ENCODE results near the gene SIL1.
"Not testable (repeated sequence)": the region's sequence is repeated elsewhere in the genome, so short reads cannot be mapped to it uniquely, and the experiment has no call there.

SIL1 gene

GRCh38 chr5:139204196-139204595 lies 6.0 kb upstream of the SIL1 start:
- DNase-seq (ENCODE audit: low read depth): no peak
- H3K4me3 ChIP-seq (ENCODE audit: low read depth, low read length): no peak overlapping the region
- TF ChIP-seq, protein P1, sequence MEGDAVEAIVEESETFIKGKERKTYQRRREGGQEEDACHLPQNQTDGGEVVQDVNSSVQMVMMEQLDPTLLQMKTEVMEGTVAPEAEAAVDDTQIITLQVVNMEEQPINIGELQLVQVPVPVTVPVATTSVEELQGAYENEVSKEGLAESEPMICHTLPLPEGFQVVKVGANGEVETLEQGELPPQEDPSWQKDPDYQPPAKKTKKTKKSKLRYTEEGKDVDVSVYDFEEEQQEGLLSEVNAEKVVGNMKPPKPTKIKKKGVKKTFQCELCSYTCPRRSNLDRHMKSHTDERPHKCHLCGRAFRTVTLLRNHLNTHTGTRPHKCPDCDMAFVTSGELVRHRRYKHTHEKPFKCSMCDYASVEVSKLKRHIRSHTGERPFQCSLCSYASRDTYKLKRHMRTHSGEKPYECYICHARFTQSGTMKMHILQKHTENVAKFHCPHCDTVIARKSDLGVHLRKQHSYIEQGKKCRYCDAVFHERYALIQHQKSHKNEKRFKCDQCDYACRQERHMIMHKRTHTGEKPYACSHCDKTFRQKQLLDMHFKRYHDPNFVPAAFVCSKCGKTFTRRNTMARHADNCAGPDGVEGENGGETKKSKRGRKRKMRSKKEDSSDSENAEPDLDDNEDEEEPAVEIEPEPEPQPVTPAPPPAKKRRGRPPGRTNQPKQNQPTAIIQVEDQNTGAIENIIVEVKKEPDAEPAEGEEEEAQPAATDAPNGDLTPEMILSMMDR (conservative IDR thresholded peaks at IDR 0.05; ENCODE audit: low read depth, low read length): no peak

GRCh38 chr5:139199321-139199720 lies 1.2 kb upstream of the SIL1 start:
- no peak for DNase-seq (ENCODE audit: low read depth)
- TF ChIP-seq, protein P1 (conservative IDR thresholded peaks at IDR 0.05; ENCODE audit: low read depth, low read length): no peak
- no peak overlapping the region for H3K4me3 ChIP-seq (ENCODE audit: low read depth, low read length)

GRCh38 chr5:139196296-139196956 lies 1.7 kb downstream of the SIL1 start:
- TF ChIP-seq, protein P1 (conservative IDR thresholded peaks at IDR 0.05; ENCODE audit: low read depth, low read length): no peak
- no peak for DNase-seq (ENCODE audit: low read depth)
- H3K4me3 ChIP-seq (ENCODE audit: low read depth, low read length): no peak overlapping the region

- no peak for DNase-seq (ENCODE audit: low read depth)
- no peak overlapping the region for H3K4me3 ChIP-seq (ENCODE audit: low read depth, low read length)
- TF ChIP-seq, protein P1 (conservative IDR thresholded peaks at IDR 0.05; ENCODE audit: low read depth, low read length): no peak
These were observed 3.7 kb downstream of the SIL1 start for GRCh38 chr5:139194486-139194885.

DNA sequence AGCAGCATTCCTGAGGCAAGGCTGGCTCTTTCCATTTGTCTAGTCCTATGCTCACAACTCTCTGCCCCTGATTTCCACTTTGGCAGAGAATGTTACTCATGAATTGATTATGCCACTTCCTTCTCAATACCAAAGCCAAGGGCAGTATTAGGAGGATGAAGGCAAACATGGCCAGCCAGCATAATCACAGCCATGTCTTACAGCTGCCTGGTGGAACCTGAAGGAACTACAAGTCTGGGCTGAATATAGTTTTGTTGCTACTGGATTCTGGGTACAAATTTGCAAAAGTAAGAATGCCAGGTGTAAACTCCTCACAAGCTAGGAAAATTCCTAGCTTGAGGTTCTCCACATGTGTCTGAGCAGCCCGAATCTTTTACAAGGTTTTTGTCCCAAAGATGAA lies 4.2 kb downstream of the SIL1 start:
- TF ChIP-seq, protein P1 (conservative IDR thresholded peaks at IDR 0.05; ENCODE audit: low read depth, low read length): peak; percentile 58
- no peak overlapping the region for H3K4me3 ChIP-seq (ENCODE audit: low read depth, low read length)
- peak; percentile 48 for DNase-seq (ENCODE audit: low read depth)

DNA sequence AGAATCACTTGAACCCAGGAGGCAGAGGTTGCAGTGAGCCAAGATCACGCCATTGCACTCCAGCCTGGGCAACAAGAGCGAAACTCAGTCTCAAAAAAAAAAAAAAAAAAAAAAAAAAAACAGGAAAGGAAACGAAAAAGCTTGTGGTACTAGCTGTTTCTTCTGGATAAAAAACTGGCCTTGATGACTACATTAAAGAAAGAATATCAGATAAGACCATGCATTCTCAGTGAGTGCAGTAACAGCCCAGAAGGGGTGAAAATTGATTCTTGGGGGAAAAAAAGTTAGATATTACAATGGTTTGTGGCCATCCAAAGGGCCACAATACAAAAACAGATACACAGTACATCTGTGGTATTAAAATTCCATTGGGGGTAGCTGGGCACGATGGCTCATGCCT lies 5.3 kb downstream of the SIL1 start:
- H3K4me3 ChIP-seq (ENCODE audit: low read depth, low read length): not testable (repeated sequence)

DNA sequence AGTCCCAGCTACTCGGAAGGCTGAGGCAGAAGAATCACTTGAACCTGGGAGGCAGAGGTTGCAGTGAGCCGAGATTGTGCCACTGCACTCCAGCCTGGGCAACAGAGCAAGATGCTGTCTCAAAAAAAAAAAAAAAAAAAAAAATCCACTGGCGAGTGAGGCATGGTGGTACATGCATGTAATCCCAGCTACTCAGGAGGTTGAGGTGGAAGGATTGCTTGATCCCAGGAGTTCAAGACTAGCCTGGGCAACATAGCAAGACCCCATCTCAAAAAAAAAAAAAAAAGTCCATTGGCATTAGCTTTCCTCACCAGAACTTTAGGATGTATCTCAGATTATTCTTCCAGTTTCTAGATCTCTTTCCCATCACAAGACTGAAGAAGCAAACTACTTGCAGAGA lies 6.2 kb downstream of the SIL1 start:
- not testable (repeated sequence) for DNase-seq (ENCODE audit: low read depth); H3K4me3 ChIP-seq (ENCODE audit: low read depth, low read length)

More for the DNA sequence above, 5.3 kb downstream of the SIL1 start:
- DNase-seq (ENCODE audit: low read depth): not testable (repeated sequence)

DNA sequence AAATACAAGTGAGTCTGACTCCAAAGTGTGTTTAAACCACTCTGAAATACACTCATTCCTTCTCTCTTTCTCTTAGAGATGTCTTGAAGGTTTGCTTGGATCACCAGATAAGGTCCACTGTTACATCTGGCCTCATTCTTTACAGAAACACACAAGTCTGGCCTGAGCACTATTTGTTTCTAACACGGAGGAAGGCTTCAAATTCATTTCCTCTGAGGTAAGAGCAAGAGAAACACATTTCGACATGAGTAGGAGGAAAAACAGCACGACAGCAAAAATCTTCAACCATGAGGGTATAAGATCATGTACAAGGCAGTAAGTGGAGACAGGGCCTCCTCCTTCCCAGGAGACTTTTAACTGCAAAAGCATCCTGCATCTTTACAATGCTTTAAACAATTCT lies 8.0 kb downstream of the SIL1 start:
- TF ChIP-seq, protein P1 (conservative IDR thresholded peaks at IDR 0.05; ENCODE audit: low read depth, low read length): no peak
- DNase-seq (ENCODE audit: low read depth): peak; percentile 99
- no peak overlapping the region for H3K4me3 ChIP-seq (ENCODE audit: low read depth, low read length)

Measured in choroid plexus epithelial cell (primary cell).